Right cardiac atrium (tissue), 5 donors: Measurements from ENCODE around the gene MLXIP. TPM values are rescaled to one million over a fixed set of nuclear protein-coding genes. Genes with fewer than 3 reads are reported as not detected.
"Not testable (repeated sequence)": the region's sequence is repeated elsewhere in the genome, so short reads cannot be mapped to it uniquely, and the experiment has no call there.

Experiments
- ATAC-seq, 2 donors: fragments of 200-7000 bp; cut with Tn5 transposase; one replicate each; pipeline versions ENCODE4 v1.8.0 to v1.9.1; 2020; ENCODE audit warnings: moderate library complexity in 2 of 2, mild to moderate bottlenecking in 1 of 2
- DNase-seq, 3 donors: peaks; one replicate each; pipeline ENCODE4 v3.0.0-alpha.2; 2020
- H3K27ac ChIP-seq: one replicate; pipeline ENCODE4 v1.5.1; 2013; ENCODE audit warnings: mild to moderate bottlenecking, low read length, control low read depth, moderate library complexity
- H3K27me3 ChIP-seq: one replicate; pipeline ENCODE4 v1.6.1; 2013; ENCODE audit not compliant: control insufficient read depth, insufficient read depth
- H3K4me1 ChIP-seq: one replicate; pipeline ENCODE4 v1.6.1; 2013; ENCODE audit warnings: low read length; ENCODE audit not compliant: control insufficient read depth, insufficient read depth
- H3K4me3 ChIP-seq: one replicate; pipeline ENCODE4 v1.5.1; 2013; ENCODE audit warnings: low read length, control low read depth
- H3K9me3 ChIP-seq: one replicate; pipeline ENCODE4 v1.6.1; 2013; ENCODE audit warnings: low read length; ENCODE audit not compliant: control insufficient read depth
- WGBS: extraction: QIAGEN DNeasy Blood & Tissue Kit; methylation state at CpG from one replicate; pipeline ENCODE4 v1.1.7; 2013; 5-methylcytosine and 5-hydroxymethylcytosine counted together
- intact Hi-C, 4 donors: fragments of 100-400 bp; cut with DNase I; formaldehyde crosslinking; loops; one replicate each; pipeline versions ENCODE4 v1.11.0 to v1.14.0; 2022 to 2023
- polyA plus RNA-seq: library from polyadenylated mRNA; stranded (reverse); fragments of 200-250 nt; gene quantifications from one replicate; pipeline ENCODE4 v1.2.3, GENCODE V29; 2013
- total RNA-seq, 4 donors: library from RNA; stranded (reverse); fragmentation: NEBNext Ultra II Directional; extraction: Animal tissue kit (Norgen Biotek cat#: 25700); gene quantifications; one replicate each; pipeline ENCODE4 v1.2.1, GENCODE V29; 2021
- donor health status: healthy with polysubstance abuse.
- donor health status: DM: no; HTN: yes; CAD: no.
- donor health status: DM: no; HTN: no; CAD: no.
- donor health status: DM: no; HTN: yes; CAD: no; lungs with severe emphysema.
- donor health status: DM: yes; HTN: yes; CAD: no.

Gene MLXIP
- total and polyA plus RNA-seq, 5 donors = 26.4 to 36.0 (median 33.7) TPM

DNA sequence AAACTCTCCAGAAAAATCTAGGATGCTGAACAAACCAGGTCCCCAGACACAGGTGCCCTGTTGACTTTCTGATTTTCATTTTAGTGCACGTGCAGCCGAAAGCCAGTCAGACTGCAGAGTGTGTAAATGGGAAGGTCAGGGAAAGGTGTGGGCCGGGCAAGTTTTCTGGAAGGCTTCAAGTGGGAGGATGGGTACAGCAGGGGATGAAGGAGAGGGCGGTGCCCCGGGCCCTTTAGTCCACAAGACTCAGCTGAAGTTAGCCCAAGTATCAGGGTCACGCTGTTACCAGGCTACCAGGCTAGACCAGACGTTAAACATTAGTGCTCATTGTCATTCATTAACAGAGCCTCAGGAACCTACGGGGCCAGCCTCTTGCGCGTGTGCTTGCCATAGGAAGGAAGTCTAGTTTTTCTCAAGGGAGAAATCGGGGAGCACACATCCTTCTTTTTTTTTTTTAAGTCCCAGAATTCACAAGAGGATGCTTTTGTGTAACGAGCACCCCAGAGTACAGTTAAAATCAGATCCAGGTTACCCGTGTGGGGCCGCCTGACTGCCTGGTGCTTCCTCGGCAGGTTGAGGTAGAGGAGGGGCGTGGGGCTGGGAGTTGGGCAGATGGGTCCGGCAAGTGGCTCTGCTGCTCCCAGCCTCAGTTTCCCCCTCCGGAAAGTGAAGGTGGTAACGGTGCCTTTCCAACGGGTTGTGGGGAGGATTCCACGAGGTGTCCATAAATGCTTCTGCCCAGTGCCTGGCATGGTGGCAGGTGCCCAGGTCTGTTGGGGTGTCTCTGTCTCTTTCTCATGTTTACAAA is 37.8 kb upstream of the MLXIP start:
- H3K27ac ChIP-seq = no peak overlapping the region
- intact Hi-C loops = no loop called here
- peak in 1 of 2 donors; percentile 51 for ATAC-seq
- no peaks in the 10 kb centered on the region for H3K9me3 ChIP-seq
- no peaks in the 10 kb centered on the region for H3K27me3 ChIP-seq
- H3K4me1 ChIP-seq = no peaks in the 10 kb centered on the region
- H3K4me3 ChIP-seq = no peak overlapping the region
- DNase-seq = peak in 2 of 3 donors; percentile 24 to 29
- 84% methylated on average over 21 of the region's 21 CpGs for WGBS

GRCh38 chr12:122041458-122041857 is 37.1 kb upstream of the MLXIP start:
- peak in 1 of 3 donors; percentile 7 for DNase-seq
- H3K9me3 ChIP-seq, intact Hi-C loops, ATAC-seq, H3K4me1 ChIP-seq, H3K27me3 ChIP-seq, H3K27ac ChIP-seq, H3K4me3 ChIP-seq: not testable (repeated sequence)
- 93% methylated on average over 3 of the region's 3 CpGs for WGBS

- H3K27me3 ChIP-seq = no peaks in the 10 kb centered on the region
- 87% methylated on average over 11 of the region's 11 CpGs for WGBS
- H3K27ac ChIP-seq = no peak overlapping the region
- H3K9me3 ChIP-seq = no peaks in the 10 kb centered on the region
- no peaks in the 10 kb centered on the region for H3K4me1 ChIP-seq
- DNase-seq (peak in 1 of 3 donors; percentile 11), ATAC-seq (no peak)
- intact Hi-C loops = no loop called here
- no peak overlapping the region for H3K4me3 ChIP-seq
Observed at GRCh38 chr12:122042910-122043309, 35.6 kb upstream of the MLXIP start.

DNA sequence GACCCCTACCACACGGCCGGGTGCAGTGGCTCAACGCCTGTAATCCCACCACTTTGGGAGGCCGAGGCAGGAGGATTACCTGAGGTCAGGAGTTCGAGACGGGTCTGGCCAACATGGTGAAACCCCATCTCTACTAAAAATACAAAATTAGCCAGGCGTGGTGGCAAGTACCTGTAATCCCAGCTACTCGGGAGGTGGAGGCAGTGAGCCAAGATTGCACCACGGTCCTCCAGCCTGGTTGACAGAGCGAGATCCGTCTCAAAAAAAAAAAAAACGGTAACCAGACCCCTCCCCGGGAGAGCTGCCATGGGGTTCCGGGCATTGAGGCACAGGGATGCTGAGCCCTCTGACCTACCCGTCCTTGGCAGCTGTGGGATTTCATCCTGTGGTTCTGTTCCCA is 35.1 kb upstream of the MLXIP start:
- H3K4me3 ChIP-seq = no peak overlapping the region
- H3K27ac ChIP-seq = no peak overlapping the region
- ATAC-seq = no peak
- intact Hi-C loops = no loop called here
- no peaks in the 10 kb centered on the region for H3K4me1 ChIP-seq
- DNase-seq = peak in 2 of 3 donors; percentile 3 to 36
- no peaks in the 10 kb centered on the region for H3K9me3 ChIP-seq
- no peaks in the 10 kb centered on the region for H3K27me3 ChIP-seq
- WGBS = 94% methylated on average over 15 of the region's 15 CpGs

DNA sequence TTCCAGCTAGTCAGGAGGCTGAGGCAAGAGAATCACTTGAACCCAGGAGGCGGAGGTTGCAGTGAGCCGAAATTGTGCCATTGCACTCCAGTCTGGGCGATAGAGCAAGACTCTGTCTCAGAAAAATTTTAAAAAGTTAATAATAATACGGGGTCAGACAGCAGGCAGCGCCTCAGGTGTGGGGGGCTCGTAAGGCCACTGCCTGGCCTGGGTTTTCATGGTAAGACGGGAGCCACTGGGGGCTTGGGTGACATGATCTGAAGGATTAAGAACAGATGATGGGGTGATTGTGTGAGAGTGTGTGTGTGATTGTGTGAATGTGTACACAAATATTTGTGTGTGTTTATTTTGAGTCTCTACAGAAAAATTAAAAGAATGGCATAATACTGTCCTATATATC is 33.3 kb upstream of the MLXIP start:
- intact Hi-C loops = no loop called here

DNA sequence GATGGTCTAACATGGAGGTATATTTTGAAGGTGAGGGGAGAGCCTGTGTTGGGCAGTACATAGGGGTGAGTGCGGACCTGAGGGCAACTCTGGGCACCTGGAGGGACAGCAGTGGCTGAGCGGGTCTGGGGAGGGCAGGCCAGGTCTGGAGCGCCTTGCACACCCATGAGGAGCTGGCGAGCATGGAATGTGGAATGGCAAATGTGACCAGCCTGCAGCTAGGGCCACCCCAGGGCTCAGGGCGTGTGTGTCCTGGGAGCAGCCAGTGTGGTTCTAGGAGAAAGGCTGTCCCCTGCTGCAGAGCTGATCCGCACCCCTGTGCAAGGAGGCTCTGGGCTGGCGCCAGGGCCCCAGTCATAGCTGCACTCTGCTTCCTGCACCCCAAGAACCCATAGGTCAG is 32.4 kb upstream of the MLXIP start:
- intact Hi-C loops = no loop called here
- H3K27ac ChIP-seq = no peak overlapping the region
- DNase-seq (peak in 2 of 3 donors; percentile 14 to 37), ATAC-seq (no peak)
- H3K27me3 ChIP-seq = no peaks in the 10 kb centered on the region
- H3K9me3 ChIP-seq = no peaks in the 10 kb centered on the region
- 97% methylated on average over 7 of the region's 7 CpGs for WGBS
- H3K4me1 ChIP-seq = no peaks in the 10 kb centered on the region
- no peak overlapping the region for H3K4me3 ChIP-seq

More for the DNA sequence above, 33.3 kb upstream of the MLXIP start:
- H3K9me3 ChIP-seq = no peaks in the 10 kb centered on the region
- H3K27ac ChIP-seq = no peak overlapping the region
- 98% methylated on average over 7 of the region's 7 CpGs for WGBS
- H3K27me3 ChIP-seq = no peaks in the 10 kb centered on the region
- ATAC-seq (no peak), DNase-seq (no peak)
- no peaks in the 10 kb centered on the region for H3K4me1 ChIP-seq
- H3K4me3 ChIP-seq = no peak overlapping the region

DNA sequence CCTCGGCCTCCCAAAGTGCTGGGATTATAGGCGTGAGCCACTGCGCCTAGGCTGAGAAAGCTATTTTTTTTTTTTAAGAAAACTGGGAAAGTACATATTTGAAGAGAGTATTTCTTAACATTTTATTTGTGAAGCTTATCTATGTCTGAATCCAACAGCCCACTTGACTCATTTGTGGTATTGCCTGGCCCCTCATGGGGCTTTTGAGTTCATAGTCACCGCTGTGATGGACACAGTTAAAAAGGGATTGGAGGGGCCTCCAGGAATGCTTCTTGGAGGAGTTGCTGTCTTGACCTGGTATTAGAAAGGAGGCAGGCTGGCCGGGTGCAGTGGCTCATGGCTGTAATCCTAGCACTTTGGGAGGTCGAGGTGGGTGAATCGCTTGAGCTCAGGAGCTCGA is 30.4 kb upstream of the MLXIP start:
- H3K27ac ChIP-seq = no peak overlapping the region
- intact Hi-C loops = no loop called here
- H3K4me1 ChIP-seq = no peaks in the 10 kb centered on the region
- H3K9me3 ChIP-seq = no peaks in the 10 kb centered on the region
- WGBS = 96% methylated on average over 8 of the region's 8 CpGs
- H3K4me3 ChIP-seq = no peak overlapping the region
- peak in 1 of 3 donors; percentile 7 for DNase-seq
- no peak for ATAC-seq
- H3K27me3 ChIP-seq = no peaks in the 10 kb centered on the region

DNA sequence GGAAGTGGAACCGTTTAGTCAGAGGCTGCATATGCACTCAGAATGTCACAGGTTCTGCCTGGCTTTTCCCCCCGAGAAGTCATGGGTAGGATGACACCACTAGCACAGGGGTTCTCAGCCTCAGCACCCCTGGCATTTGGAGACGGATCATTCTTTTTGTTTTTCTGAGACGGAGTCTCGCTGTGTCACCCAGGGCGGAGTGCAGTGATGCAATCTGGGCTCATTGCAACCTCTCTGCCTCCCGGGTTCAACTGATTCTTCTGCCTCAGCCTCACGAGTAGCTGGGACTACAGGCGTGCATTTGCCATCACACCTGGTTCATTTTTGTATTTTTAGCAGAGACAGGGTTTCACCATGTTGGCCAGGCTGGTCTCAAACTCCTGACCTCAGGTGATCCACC is 28.7 kb upstream of the MLXIP start:
- WGBS = 87% methylated on average over 9 of the region's 9 CpGs
- ATAC-seq (no peak), DNase-seq (peak in 1 of 3 donors; percentile 14)
- Histone ChIP-seq H3K4me1 (no peaks in the 10 kb centered on the region), H3K4me3 (no peak overlapping the region), H3K9me3 (no peaks in the 10 kb centered on the region), H3K27me3 (no peaks in the 10 kb centered on the region), H3K27ac (no peak overlapping the region)
- intact Hi-C loops = no loop called here

GRCh38 chr12:122050706-122051105 is 27.9 kb upstream of the MLXIP start:
- WGBS = 86% methylated on average over 20 of the region's 20 CpGs
- intact Hi-C loops = no loop called here
- ATAC-seq = no peak

DNA sequence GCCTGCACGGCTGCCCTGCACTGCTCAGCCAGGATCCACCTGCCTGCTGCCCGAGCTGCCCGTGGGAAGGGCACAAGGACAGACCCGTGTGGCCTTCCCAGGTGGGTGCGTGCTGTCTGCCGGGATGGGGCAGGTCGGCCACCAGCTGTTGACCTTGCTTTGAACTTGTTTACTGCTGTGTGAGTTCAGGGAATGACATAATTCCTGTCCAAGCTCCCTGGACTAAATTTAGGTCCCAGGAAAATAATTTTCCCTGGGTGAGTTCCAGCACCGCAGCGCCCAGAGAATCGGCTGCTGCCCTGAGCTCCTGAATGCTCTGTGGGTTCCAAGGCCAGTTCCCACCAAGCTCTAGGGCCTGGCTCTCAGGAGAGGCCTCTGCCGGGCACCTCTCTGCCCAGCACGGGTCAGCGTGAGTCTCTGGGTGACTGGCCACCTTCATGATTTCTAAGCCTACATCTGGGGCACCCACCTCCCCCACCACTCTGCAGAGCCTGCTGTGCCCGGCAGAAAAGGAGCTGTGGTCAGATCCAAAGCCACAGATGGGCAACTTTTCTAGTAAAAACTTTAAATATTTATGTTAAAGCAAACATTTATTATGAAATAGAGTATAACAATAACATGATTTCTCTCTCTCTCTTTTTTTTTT is 27.2 kb upstream of the MLXIP start:
- Histone ChIP-seq H3K4me3 (no peak overlapping the region), H3K9me3 (no peaks in the 10 kb centered on the region), H3K4me1 (no peaks in the 10 kb centered on the region), H3K27ac (peak overlapping the region; percentile 87), H3K27me3 (no peaks in the 10 kb centered on the region)
- intact Hi-C loops = no loop called here
- DNase-seq (peak in 2 of 3 donors; percentile 62 to 74), ATAC-seq (peak; percentile 57 to 74)
- 24% methylated on average over 14 of the region's 14 CpGs for WGBS

More at GRCh38 chr12:122050706-122051105, 27.9 kb upstream of the MLXIP start:
- peak overlapping the region; percentile 42 for H3K27ac ChIP-seq
- H3K27me3 ChIP-seq = no peaks in the 10 kb centered on the region
- H3K4me3 ChIP-seq = no peak overlapping the region
- no peaks in the 10 kb centered on the region for H3K4me1 ChIP-seq
- H3K9me3 ChIP-seq = no peaks in the 10 kb centered on the region
- peak in 1 of 3 donors; percentile 26 for DNase-seq

- H3K4me1 ChIP-seq = no peaks in the 10 kb centered on the region
- H3K9me3 ChIP-seq = no peaks in the 10 kb centered on the region
- no peak overlapping the region for H3K27ac ChIP-seq
- DNase-seq = no peak
- ATAC-seq = no peak
- WGBS = 82% methylated on average over 2 of the region's 2 CpGs
- intact Hi-C loops = no loop called here
- no peaks in the 10 kb centered on the region for H3K27me3 ChIP-seq
- H3K4me3 ChIP-seq = no peak overlapping the region
Observed at GRCh38 chr12:122052285-122052684, 26.3 kb upstream of the MLXIP start.
